ENCODE measurements around the gene CRADD. TPM values are rescaled to one million over a fixed set of nuclear protein-coding genes. Genes with fewer than 3 reads are reported as not detected.
"Not testable (repeated sequence)": the region's sequence is repeated elsewhere in the genome, so short reads cannot be mapped to it uniquely, and the experiment has no call there.

The CRADD gene
- total and polyA plus RNA-seq, 2 donors, result 13.9 to 17.1 TPM

DNA sequence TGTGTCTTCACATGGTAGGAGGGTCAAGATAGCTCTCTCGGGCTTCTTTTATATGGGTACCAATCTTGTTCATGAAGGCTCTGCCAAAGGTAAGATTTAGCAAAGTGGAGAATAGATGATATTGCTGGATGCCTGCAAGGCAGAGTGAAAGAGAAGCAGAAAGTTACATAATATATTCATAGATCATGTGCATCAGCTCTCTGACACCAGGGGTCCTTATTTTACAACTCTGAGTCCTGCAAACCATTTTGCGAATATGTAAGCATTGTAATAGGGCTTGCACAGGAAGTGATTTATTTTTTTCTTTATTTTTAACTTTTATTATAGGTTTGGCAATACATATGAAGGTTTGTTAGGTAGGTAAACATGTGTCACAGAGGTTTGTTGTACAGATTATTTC is 31.8 kb downstream of the CRADD start:
- no peaks in the 10 kb centered on the region for H3K36me3 ChIP-seq (ENCODE audit: control insufficient read depth in 2 of 2, insufficient read depth in 2 of 2, low read length in 1 of 2)
- WGBS, result 96% methylated on average over 2 of the region's 2 CpGs
- H3K4me3 ChIP-seq (ENCODE audit: low read length in 2 of 2), result no peak overlapping the region
- H3K4me1 ChIP-seq (ENCODE audit: control insufficient read depth in 2 of 2, insufficient read depth in 2 of 2, low read length in 2 of 2), result peaks cover 0 to 3% of the 10 kb centered on the region in 2 donors
- H3K27me3 ChIP-seq (ENCODE audit: control insufficient read depth in 2 of 2, insufficient read depth in 1 of 2, low read length in 1 of 2), result no peaks in the 10 kb centered on the region
- no peak for DNase-seq (ENCODE audit: low read depth in 6 of 9, low spot score in 9 of 9)
- H3K9me3 ChIP-seq (ENCODE audit: control insufficient read depth in 2 of 2, insufficient read depth in 1 of 2, low read length in 1 of 2), result no peaks in the 10 kb centered on the region
- no peak overlapping the region for H3K27ac ChIP-seq (ENCODE audit: low read depth in 1 of 2, low read length in 1 of 2)

- Histone ChIP-seq H3K4me3 (ENCODE audit: low read length in 2 of 2) (no peak overlapping the region), H3K27me3 (ENCODE audit: control insufficient read depth in 2 of 2, insufficient read depth in 1 of 2, low read length in 1 of 2) (no peaks in the 10 kb centered on the region), H3K4me1 (ENCODE audit: control insufficient read depth in 2 of 2, insufficient read depth in 2 of 2, low read length in 2 of 2) (peaks cover 0 to 3% of the 10 kb centered on the region in 2 donors), H3K27ac (ENCODE audit: low read depth in 1 of 2, low read length in 1 of 2) (no peak overlapping the region), H3K36me3 (ENCODE audit: control insufficient read depth in 2 of 2, insufficient read depth in 2 of 2, low read length in 1 of 2) (no peaks in the 10 kb centered on the region), H3K9me3 (ENCODE audit: control insufficient read depth in 2 of 2, insufficient read depth in 1 of 2, low read length in 1 of 2) (no peaks in the 10 kb centered on the region)
- no peak for DNase-seq (ENCODE audit: low read depth in 6 of 9, low spot score in 9 of 9)
- WGBS, result 97% methylated on average over 4 of the region's 4 CpGs
Measured at GRCh38 chr12:93709386-93709785, 32.2 kb downstream of the CRADD start.

DNA sequence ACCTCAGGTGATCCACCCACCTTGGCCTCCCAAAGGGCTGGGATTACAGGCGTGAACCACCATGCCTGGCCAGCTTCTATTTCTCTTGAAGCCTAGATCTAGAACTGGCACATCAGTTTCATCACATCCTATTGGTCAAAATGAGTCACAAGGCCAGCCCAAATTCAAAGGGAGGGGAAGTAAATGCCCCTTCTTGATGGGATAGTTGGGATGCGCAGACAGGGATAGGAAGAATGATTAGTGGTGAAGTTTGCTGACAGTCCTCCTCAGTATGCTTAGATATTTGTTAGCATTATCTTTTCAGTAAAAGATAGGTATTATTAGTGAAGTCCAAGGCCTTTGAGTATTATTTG is 33.4 kb downstream of the CRADD start:
- no peak for DNase-seq (ENCODE audit: low read depth in 6 of 9, low spot score in 9 of 9)
- no peaks in the 10 kb centered on the region for H3K36me3 ChIP-seq (ENCODE audit: control insufficient read depth in 2 of 2, insufficient read depth in 2 of 2, low read length in 1 of 2)
- H3K27ac ChIP-seq (ENCODE audit: low read depth in 1 of 2, low read length in 1 of 2), result no peak overlapping the region
- 100% methylated on average over 2 of the region's 2 CpGs for WGBS
- H3K9me3 ChIP-seq (ENCODE audit: control insufficient read depth in 2 of 2, insufficient read depth in 1 of 2, low read length in 1 of 2), result no peaks in the 10 kb centered on the region
- no peaks in the 10 kb centered on the region for H3K27me3 ChIP-seq (ENCODE audit: control insufficient read depth in 2 of 2, insufficient read depth in 1 of 2, low read length in 1 of 2)
- peaks cover 0 to 3% of the 10 kb centered on the region in 2 donors for H3K4me1 ChIP-seq (ENCODE audit: control insufficient read depth in 2 of 2, insufficient read depth in 2 of 2, low read length in 2 of 2)
- no peak overlapping the region for H3K4me3 ChIP-seq (ENCODE audit: low read length in 2 of 2)

DNA sequence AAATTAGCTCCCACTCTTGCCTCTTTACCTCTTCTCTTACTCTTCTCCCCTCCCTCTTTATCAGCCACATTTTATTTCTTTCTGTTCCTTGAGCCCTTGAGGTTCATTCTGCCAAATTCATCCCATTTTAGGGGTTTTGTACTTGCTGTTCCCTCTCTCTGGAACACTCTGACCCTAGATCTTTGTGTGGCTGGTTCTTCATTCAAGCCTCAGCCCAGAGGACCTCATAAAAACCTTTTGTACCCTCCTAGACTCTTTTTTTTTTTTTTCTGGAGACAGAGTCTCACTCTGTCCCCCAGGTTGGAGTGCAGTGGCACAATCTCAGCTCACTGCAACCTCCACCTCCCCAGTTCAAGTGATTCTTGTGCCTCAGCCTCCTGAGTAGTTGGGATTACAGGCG is 34.3 kb downstream of the CRADD start:
- not testable (repeated sequence) for H3K27me3 ChIP-seq (ENCODE audit: control insufficient read depth in 2 of 2, insufficient read depth in 1 of 2, low read length in 1 of 2); H3K9me3 ChIP-seq (ENCODE audit: control insufficient read depth in 2 of 2, insufficient read depth in 1 of 2, low read length in 1 of 2); DNase-seq (ENCODE audit: low read depth in 6 of 9, low spot score in 9 of 9); H3K36me3 ChIP-seq (ENCODE audit: control insufficient read depth in 2 of 2, insufficient read depth in 2 of 2, low read length in 1 of 2); H3K4me1 ChIP-seq (ENCODE audit: control insufficient read depth in 2 of 2, insufficient read depth in 2 of 2, low read length in 2 of 2); H3K4me3 ChIP-seq (ENCODE audit: low read length in 2 of 2); H3K27ac ChIP-seq (ENCODE audit: low read depth in 1 of 2, low read length in 1 of 2)
- WGBS, result 98% methylated on average over 1 of the region's 1 CpG

DNA sequence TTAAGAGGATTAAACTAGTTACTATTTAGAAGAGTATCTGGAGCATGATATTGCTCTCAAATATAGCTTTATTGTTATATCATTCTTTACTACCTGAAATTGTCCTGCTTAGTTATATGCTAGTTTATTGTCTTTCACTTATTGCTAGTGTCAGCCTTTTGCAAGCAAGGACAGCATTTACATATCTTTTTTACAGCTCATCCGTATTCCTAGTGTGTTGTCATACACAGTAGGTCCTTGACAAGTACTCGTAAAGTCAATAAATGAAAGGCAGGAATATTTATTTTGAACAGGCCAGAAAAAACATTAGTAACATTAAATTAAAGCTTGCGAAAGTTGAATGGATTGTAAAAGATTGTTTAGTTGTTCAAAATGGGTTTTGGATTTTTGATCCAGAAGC is 35.0 kb downstream of the CRADD start:
- H3K4me1 ChIP-seq (ENCODE audit: control insufficient read depth in 2 of 2, insufficient read depth in 2 of 2, low read length in 2 of 2), result peaks cover 0 to 3% of the 10 kb centered on the region in 2 donors
- no peak for DNase-seq (ENCODE audit: low read depth in 6 of 9, low spot score in 9 of 9)
- no peaks in the 10 kb centered on the region for H3K9me3 ChIP-seq (ENCODE audit: control insufficient read depth in 2 of 2, insufficient read depth in 1 of 2, low read length in 1 of 2)
- no peak overlapping the region for H3K4me3 ChIP-seq (ENCODE audit: low read length in 2 of 2)
- no peaks in the 10 kb centered on the region for H3K36me3 ChIP-seq (ENCODE audit: control insufficient read depth in 2 of 2, insufficient read depth in 2 of 2, low read length in 1 of 2)
- no peak overlapping the region for H3K27ac ChIP-seq (ENCODE audit: low read depth in 1 of 2, low read length in 1 of 2)
- 98% methylated on average over 3 of the region's 3 CpGs for WGBS
- no peaks in the 10 kb centered on the region for H3K27me3 ChIP-seq (ENCODE audit: control insufficient read depth in 2 of 2, insufficient read depth in 1 of 2, low read length in 1 of 2)

- no peak overlapping the region for H3K4me3 ChIP-seq (ENCODE audit: low read length in 2 of 2)
- 71% methylated on average over 5 of the region's 5 CpGs for WGBS
- DNase-seq (ENCODE audit: low read depth in 6 of 9, low spot score in 9 of 9), result no peak
- peaks cover 0 to 3% of the 10 kb centered on the region in 2 donors for H3K4me1 ChIP-seq (ENCODE audit: control insufficient read depth in 2 of 2, insufficient read depth in 2 of 2, low read length in 2 of 2)
- no peaks in the 10 kb centered on the region for H3K27me3 ChIP-seq (ENCODE audit: control insufficient read depth in 2 of 2, insufficient read depth in 1 of 2, low read length in 1 of 2)
- H3K36me3 ChIP-seq (ENCODE audit: control insufficient read depth in 2 of 2, insufficient read depth in 2 of 2, low read length in 1 of 2), result no peaks in the 10 kb centered on the region
- H3K9me3 ChIP-seq (ENCODE audit: control insufficient read depth in 2 of 2, insufficient read depth in 1 of 2, low read length in 1 of 2), result no peaks in the 10 kb centered on the region
- H3K27ac ChIP-seq (ENCODE audit: low read depth in 1 of 2, low read length in 1 of 2), result no peak overlapping the region
Measured at GRCh38 chr12:93713060-93713459, 35.9 kb downstream of the CRADD start.

DNA sequence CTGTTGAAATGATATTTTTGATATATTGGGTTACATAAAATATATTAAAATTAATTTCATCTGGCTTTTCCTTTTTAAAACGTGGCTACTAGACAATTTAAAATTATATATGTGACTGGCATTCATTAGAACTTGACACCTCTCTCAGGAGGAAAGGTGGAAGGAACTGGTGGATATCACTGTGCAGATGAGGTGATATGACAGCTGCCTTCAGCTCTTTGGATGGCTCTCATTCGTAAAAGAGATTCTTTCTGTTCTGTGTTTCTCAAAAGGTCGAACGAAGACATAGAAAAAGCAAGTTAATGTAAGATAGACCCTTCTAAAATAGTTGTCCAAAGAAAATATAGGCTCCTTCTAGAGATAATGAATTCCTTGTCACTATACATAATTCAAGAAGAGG is 36.6 kb downstream of the CRADD start:
- H3K9me3 ChIP-seq (ENCODE audit: control insufficient read depth in 2 of 2, insufficient read depth in 1 of 2, low read length in 1 of 2), result no peaks in the 10 kb centered on the region
- H3K27me3 ChIP-seq (ENCODE audit: control insufficient read depth in 2 of 2, insufficient read depth in 1 of 2, low read length in 1 of 2), result no peaks in the 10 kb centered on the region
- no peak overlapping the region for H3K4me3 ChIP-seq (ENCODE audit: low read length in 2 of 2)
- no peak for DNase-seq (ENCODE audit: low read depth in 6 of 9, low spot score in 9 of 9)
- WGBS, result 94% methylated on average over 4 of the region's 4 CpGs
- peaks cover 0 to 3% of the 10 kb centered on the region in 2 donors for H3K4me1 ChIP-seq (ENCODE audit: control insufficient read depth in 2 of 2, insufficient read depth in 2 of 2, low read length in 2 of 2)
- no peaks in the 10 kb centered on the region for H3K36me3 ChIP-seq (ENCODE audit: control insufficient read depth in 2 of 2, insufficient read depth in 2 of 2, low read length in 1 of 2)
- no peak overlapping the region for H3K27ac ChIP-seq (ENCODE audit: low read depth in 1 of 2, low read length in 1 of 2)

GRCh38 chr12:93714382-93714781 is 37.2 kb downstream of the CRADD start:
- Histone ChIP-seq H3K9me3 (ENCODE audit: control insufficient read depth in 2 of 2, insufficient read depth in 1 of 2, low read length in 1 of 2) (no peaks in the 10 kb centered on the region), H3K4me1 (ENCODE audit: control insufficient read depth in 2 of 2, insufficient read depth in 2 of 2, low read length in 2 of 2) (peaks cover 0 to 3% of the 10 kb centered on the region in 2 donors), H3K36me3 (ENCODE audit: control insufficient read depth in 2 of 2, insufficient read depth in 2 of 2, low read length in 1 of 2) (no peaks in the 10 kb centered on the region), H3K27ac (ENCODE audit: low read depth in 1 of 2, low read length in 1 of 2) (no peak overlapping the region), H3K4me3 (ENCODE audit: low read length in 2 of 2) (no peak overlapping the region), H3K27me3 (ENCODE audit: control insufficient read depth in 2 of 2, insufficient read depth in 1 of 2, low read length in 1 of 2) (no peaks in the 10 kb centered on the region)
- WGBS, result 77% methylated on average over 5 of the region's 5 CpGs
- DNase-seq (ENCODE audit: low read depth in 6 of 9, low spot score in 9 of 9), result no peak

GRCh38 chr12:93719710-93720109 is 42.5 kb downstream of the CRADD start:
- no peak for DNase-seq (ENCODE audit: low read depth in 6 of 9, low spot score in 9 of 9)
- Histone ChIP-seq H3K4me3 (ENCODE audit: low read length in 2 of 2) (no peak overlapping the region), H3K9me3 (ENCODE audit: control insufficient read depth in 2 of 2, insufficient read depth in 1 of 2, low read length in 1 of 2) (no peaks in the 10 kb centered on the region), H3K4me1 (ENCODE audit: control insufficient read depth in 2 of 2, insufficient read depth in 2 of 2, low read length in 2 of 2) (no peaks in the 10 kb centered on the region), H3K36me3 (ENCODE audit: control insufficient read depth in 2 of 2, insufficient read depth in 2 of 2, low read length in 1 of 2) (no peaks in the 10 kb centered on the region), H3K27ac (ENCODE audit: low read depth in 1 of 2, low read length in 1 of 2) (no peak overlapping the region), H3K27me3 (ENCODE audit: control insufficient read depth in 2 of 2, insufficient read depth in 1 of 2, low read length in 1 of 2) (no peaks in the 10 kb centered on the region)
- 93% methylated on average over 1 of the region's 1 CpG for WGBS

- no peak for DNase-seq (ENCODE audit: low read depth in 6 of 9, low spot score in 9 of 9)
- WGBS, result over 99% methylated on average over 2 of the region's 2 CpGs
- no peaks in the 10 kb centered on the region for H3K4me1 ChIP-seq (ENCODE audit: control insufficient read depth in 2 of 2, insufficient read depth in 2 of 2, low read length in 2 of 2)
- no peak overlapping the region for H3K27ac ChIP-seq (ENCODE audit: low read depth in 1 of 2, low read length in 1 of 2)
- H3K4me3 ChIP-seq (ENCODE audit: low read length in 2 of 2), result no peak overlapping the region
- no peaks in the 10 kb centered on the region for H3K9me3 ChIP-seq (ENCODE audit: control insufficient read depth in 2 of 2, insufficient read depth in 1 of 2, low read length in 1 of 2)
- no peaks in the 10 kb centered on the region for H3K36me3 ChIP-seq (ENCODE audit: control insufficient read depth in 2 of 2, insufficient read depth in 2 of 2, low read length in 1 of 2)
- H3K27me3 ChIP-seq (ENCODE audit: control insufficient read depth in 2 of 2, insufficient read depth in 1 of 2, low read length in 1 of 2), result no peaks in the 10 kb centered on the region
Measured at GRCh38 chr12:93720559-93720958, 43.4 kb downstream of the CRADD start.

Measured in thymus (tissue), 11 donors.